Measurements from ENCODE around the gene TPX2. TPM values are rescaled to one million over a fixed set of nuclear protein-coding genes. Genes with fewer than 3 reads are reported as not detected.

TPX2 gene
- total RNA-seq, 4 donors from 2014 or later: 0.21 to 2.7 (median 0.40) TPM

DNA sequence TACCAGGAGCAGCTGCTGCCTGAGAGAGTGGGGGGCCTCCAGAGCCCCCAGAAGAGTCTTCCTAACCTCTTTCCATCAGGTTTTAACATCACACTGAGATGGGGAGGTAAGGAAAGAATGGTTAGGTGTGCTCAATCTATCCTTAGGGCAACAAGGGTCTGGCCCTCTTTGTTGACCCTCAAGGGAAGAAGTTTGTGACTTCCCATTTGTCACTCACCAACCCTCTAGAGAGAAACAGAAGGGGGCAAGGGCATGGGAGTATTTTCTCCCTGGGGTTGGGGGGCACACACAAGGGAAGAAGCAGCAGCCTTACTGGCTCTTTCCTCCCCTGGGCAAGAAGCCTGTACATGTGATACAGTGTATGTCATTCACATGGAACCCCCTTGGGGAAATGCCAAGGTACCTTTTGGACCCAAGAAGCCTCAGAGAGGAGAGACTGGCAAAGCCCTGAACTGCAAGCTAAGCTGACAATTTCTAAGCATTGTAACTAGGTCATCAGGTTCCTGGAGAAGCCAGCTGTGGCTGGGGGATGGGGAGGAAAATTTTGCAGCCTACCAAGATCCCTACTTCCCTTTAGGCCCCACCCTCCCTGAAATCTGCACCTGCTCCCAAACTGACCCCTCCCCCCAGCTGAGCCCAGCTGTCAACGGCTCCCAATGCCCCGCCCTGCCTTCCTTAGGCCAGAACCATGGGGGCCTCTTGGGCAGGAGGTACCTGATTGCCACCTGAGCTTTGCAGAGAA is 30.9 kb upstream of the TPX2 start:
- H3K27me3 ChIP-seq: no peaks in the 10 kb centered on the region
- peaks cover 4 to 87% (median 73%) of the 10 kb centered on the region in 4 donors for H3K4me1 ChIP-seq
- peak overlapping the region; percentile 34 to 100 (median 82) for H3K27ac ChIP-seq
- WGBS, 2 donors: 13 to 70% methylated on average over 1 to 2 of the region's 2 CpGs
- TF ChIP-seq POLR2A (IDR thresholded peaks at IDR 0.05): no peak
- TF ChIP-seq EP300 (IDR thresholded peaks at IDR 0.05): peak; percentile 12 to 20
- peak in 1 of 2 donors; percentile 33 for DNase-seq (ENCODE audit: low spot score in 2 of 2)
- H3K36me3 ChIP-seq: peaks cover 0 to 45% (median 0%) of the 10 kb centered on the region in 3 donors
- no peaks in the 10 kb centered on the region for H3K9me3 ChIP-seq
- H3K4me3 ChIP-seq: no peak overlapping the region

DNA sequence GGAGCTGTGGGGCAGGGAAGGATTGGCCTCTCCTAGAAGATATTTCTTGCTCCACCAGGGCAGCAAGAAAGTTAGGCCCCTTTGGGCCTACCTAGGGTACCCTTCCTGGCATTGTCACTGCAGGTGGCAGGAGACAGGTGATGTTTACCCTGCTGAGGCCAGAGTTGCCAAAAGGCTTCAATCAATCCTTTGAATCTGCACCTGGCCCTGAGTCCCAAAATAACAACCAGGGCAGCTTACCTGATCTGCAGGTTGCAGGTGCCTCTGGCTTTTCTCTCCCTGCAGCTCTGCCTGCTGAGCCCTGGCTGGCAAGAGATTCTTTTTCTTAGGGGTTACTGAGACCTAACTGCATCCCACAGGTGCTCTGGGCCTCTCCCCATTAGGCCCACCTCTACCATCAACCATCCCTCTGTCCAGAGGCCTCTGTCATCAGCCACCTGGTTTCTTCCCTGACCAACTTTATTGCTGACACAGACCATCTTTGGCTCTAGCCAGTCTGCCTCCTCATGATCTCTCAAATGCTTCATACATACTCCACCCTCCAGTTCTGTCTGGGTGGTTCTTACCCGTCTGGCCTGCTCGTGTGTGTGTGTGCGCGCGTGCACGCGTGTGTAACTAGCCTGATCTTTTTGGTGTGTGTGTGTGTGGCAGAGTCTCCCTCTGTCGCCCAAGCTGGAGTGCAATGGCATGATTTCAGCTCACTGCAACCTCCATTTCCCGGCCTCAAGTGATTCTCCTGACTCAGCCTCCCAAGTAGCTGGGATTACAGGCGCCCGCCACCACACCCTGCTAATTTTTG is 30.2 kb upstream of the TPX2 start:
- Histone ChIP-seq H3K9me3 (no peaks in the 10 kb centered on the region), H3K27ac (peak overlapping the region; percentile 34 to 100 (median 82)), H3K36me3 (peaks cover 0 to 41% (median 0%) of the 10 kb centered on the region in 3 donors), H3K4me1 (peaks cover 7 to 93% (median 80%) of the 10 kb centered on the region in 4 donors), H3K27me3 (no peaks in the 10 kb centered on the region), H3K4me3 (no peak overlapping the region)
- TF ChIP-seq POLR2A (IDR thresholded peaks at IDR 0.05) (no peak), EP300 (IDR thresholded peaks at IDR 0.05) (no peak)
- TF ChIP-seq, protein P1, sequence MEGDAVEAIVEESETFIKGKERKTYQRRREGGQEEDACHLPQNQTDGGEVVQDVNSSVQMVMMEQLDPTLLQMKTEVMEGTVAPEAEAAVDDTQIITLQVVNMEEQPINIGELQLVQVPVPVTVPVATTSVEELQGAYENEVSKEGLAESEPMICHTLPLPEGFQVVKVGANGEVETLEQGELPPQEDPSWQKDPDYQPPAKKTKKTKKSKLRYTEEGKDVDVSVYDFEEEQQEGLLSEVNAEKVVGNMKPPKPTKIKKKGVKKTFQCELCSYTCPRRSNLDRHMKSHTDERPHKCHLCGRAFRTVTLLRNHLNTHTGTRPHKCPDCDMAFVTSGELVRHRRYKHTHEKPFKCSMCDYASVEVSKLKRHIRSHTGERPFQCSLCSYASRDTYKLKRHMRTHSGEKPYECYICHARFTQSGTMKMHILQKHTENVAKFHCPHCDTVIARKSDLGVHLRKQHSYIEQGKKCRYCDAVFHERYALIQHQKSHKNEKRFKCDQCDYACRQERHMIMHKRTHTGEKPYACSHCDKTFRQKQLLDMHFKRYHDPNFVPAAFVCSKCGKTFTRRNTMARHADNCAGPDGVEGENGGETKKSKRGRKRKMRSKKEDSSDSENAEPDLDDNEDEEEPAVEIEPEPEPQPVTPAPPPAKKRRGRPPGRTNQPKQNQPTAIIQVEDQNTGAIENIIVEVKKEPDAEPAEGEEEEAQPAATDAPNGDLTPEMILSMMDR (IDR thresholded peaks at IDR 0.05): no peak
- WGBS, 2 donors: 89 to 94% methylated on average over 11 of the region's 11 CpGs
- no peak for DNase-seq (ENCODE audit: low spot score in 2 of 2)

DNA sequence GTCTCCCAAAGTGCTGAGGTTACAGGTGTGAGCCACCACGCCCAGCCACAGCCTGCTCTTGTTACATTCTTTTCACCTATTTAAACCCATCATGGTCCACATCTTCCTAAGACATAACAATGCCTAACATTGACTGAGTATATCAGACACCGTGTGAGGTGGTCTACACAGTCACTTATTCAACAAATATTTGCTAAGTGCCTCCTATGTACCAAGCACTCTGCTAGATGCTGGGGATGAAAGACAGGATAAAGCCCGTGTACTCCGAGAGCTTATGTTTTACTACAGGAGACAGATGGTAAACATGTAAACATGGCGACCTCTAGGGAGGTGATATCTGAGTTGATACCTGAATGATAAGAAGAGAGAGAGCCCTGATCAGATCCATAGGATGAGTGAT is 29.2 kb upstream of the TPX2 start:
- WGBS, 2 donors: 84 to 87% methylated on average over 5 of the region's 5 CpGs
- DNase-seq (ENCODE audit: low spot score in 2 of 2): no peak
- H3K27ac ChIP-seq: peak overlapping the region; percentile 90 to 100 (median 100)
- H3K4me3 ChIP-seq: no peak overlapping the region
- H3K4me1 ChIP-seq: peaks cover 9 to 93% (median 83%) of the 10 kb centered on the region in 4 donors
- no peaks in the 10 kb centered on the region for H3K27me3 ChIP-seq
- H3K9me3 ChIP-seq: no peaks in the 10 kb centered on the region
- H3K36me3 ChIP-seq: peaks cover 0 to 42% (median 0%) of the 10 kb centered on the region in 3 donors
- TF ChIP-seq, protein P1 (IDR thresholded peaks at IDR 0.05): no peak
- no peak for TF ChIP-seq POLR2A (IDR thresholded peaks at IDR 0.05)
- TF ChIP-seq EP300 (IDR thresholded peaks at IDR 0.05): no peak

DNA sequence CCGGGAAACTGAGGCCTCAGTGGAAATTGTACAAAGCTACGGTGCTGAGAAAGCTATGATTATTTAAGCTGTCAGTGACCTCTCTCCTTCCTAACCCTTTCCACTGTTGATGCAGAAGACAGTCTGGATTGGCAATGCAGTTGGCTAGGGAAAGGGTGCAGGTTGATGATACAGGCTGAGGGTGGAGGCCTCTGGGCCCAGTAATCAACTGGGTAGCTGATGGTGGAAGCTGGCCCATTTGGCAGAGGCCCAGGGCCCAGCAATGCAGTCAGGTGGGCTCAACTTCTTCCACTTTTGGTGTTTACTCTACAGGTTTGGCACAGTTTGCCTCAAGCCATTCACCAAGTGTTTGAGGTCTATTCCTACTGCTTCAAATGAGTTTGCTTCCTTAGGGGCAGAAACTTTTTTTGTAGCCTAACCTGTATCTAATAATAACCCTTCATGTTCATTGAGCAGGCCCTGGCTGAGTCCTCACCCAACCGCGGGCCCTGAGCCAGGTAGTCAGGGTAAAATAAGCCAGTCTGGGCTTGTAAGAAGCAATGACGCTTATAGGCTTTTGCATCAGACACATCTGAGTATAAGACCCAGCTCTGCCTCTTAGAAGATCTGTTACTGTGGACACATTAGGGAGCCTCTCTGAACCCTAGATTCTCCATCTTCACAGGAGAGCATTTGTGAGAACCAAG is 28.5 kb upstream of the TPX2 start:
- peaks cover 5 to 93% (median 80%) of the 10 kb centered on the region in 4 donors for H3K4me1 ChIP-seq
- no peaks in the 10 kb centered on the region for H3K27me3 ChIP-seq
- no peak overlapping the region for H3K4me3 ChIP-seq
- peaks cover 0 to 41% (median 0%) of the 10 kb centered on the region in 3 donors for H3K36me3 ChIP-seq
- H3K27ac ChIP-seq: peak overlapping the region; percentile 90 to 100 (median 100)
- DNase-seq (ENCODE audit: low spot score in 2 of 2): no peak
- TF ChIP-seq EP300 (IDR thresholded peaks at IDR 0.05) (no peak), POLR2A (IDR thresholded peaks at IDR 0.05) (no peak)
- 80 to 88% methylated on average over 5 of the region's 5 CpGs for WGBS, 2 donors
- no peaks in the 10 kb centered on the region for H3K9me3 ChIP-seq

DNA sequence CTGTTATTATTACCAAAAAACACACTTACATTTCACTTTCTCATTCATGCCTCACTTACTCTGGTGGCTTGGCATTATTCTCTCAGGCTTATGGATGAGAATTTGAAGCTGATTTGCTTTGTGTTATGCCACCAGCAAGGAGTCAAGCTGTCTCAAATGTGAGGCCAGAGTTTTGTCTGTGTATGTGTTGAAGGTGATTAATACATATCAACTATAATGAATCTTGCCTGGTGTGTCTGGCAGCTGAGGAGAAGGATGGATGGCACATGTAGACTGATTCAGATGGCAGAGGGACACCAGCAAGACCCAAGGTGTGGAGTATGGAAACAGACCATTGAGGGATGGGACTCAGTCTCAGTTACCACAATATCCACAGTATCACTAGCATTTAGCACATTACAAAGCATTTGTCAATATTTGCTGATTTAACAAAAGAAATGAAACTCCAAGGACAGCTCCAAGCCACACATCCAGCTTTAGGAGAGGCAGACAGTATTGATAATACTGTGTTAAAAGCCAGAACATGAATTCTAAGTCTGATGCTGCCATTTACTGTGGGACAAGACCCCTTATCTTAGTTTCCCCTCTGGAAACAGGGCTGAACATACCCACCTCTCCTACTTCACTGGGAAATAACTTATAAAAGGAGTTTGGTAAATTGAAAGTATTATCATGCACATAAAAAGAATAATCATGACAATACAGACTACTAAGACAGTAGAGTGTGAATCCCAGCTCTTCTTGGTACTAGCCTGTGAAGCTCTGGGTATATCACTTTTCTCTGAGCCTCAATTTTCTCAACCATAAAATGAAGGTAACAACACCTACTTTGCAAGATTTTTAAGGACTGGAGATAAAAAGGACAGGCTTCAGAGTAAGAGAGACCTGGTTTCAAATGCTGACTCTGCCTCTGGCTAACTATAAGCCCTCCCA is 27.6 kb upstream of the TPX2 start:
- no peak for DNase-seq (ENCODE audit: low spot score in 2 of 2)
- Histone ChIP-seq H3K27ac (peak overlapping the region; percentile 90 to 100 (median 100)), H3K9me3 (no peaks in the 10 kb centered on the region), H3K4me1 (peaks cover 5 to 93% (median 80%) of the 10 kb centered on the region in 4 donors), H3K27me3 (no peaks in the 10 kb centered on the region), H3K36me3 (peaks cover 0 to 33% (median 0%) of the 10 kb centered on the region in 3 donors), H3K4me3 (no peak overlapping the region)
- no peak for TF ChIP-seq EP300 (IDR thresholded peaks at IDR 0.05)
- TF ChIP-seq, protein P1 (IDR thresholded peaks at IDR 0.05): no peak
- TF ChIP-seq POLR2A (IDR thresholded peaks at IDR 0.05): no peak
